ENCODE measurements around the gene FERMT3. TPM values are rescaled to one million over a fixed set of nuclear protein-coding genes. Genes with fewer than 3 reads are reported as not detected.
A peak's percentile ranks its signal among the peaks of the same experiment; 100 is the strongest.

FERMT3 gene
- total RNA-seq, 4 donors from 2014 or later = 15.1 to 94.1 (median 23.2) TPM

- Histone ChIP-seq H3K36me3 (peaks cover 0 to 5% (median 0%) of the 10 kb centered on the region in 3 donors), H3K27ac (peak overlapping the region in 1 of 4 donors; percentile 4), H3K27me3 (no peaks in the 10 kb centered on the region), H3K4me1 (peaks cover 0 to 64% (median 24%) of the 10 kb centered on the region in 4 donors), H3K9me3 (no peaks in the 10 kb centered on the region), H3K4me3 (no peak overlapping the region)
- no peak for TF ChIP-seq CTCF (IDR thresholded peaks at IDR 0.05)
- no peak for TF ChIP-seq POLR2A (IDR thresholded peaks at IDR 0.05)
- no peak for DNase-seq
These were observed 42.5 kb downstream of the FERMT3 start for GRCh38 chr11:64249038-64249437.

- Histone ChIP-seq H3K4me3 (no peak overlapping the region), H3K36me3 (peaks cover 0 to 9% (median 0%) of the 10 kb centered on the region in 3 donors), H3K27ac (peak overlapping the region in 1 of 4 donors; percentile 4), H3K27me3 (no peaks in the 10 kb centered on the region), H3K4me1 (peaks cover 0 to 69% (median 23%) of the 10 kb centered on the region in 4 donors), H3K9me3 (no peaks in the 10 kb centered on the region)
- DNase-seq = no peak
- TF ChIP-seq CTCF (IDR thresholded peaks at IDR 0.05) = no peak
- no peak for TF ChIP-seq POLR2A (IDR thresholded peaks at IDR 0.05)
These were observed 43.3 kb downstream of the FERMT3 start for GRCh38 chr11:64249563-64250414.

DNA sequence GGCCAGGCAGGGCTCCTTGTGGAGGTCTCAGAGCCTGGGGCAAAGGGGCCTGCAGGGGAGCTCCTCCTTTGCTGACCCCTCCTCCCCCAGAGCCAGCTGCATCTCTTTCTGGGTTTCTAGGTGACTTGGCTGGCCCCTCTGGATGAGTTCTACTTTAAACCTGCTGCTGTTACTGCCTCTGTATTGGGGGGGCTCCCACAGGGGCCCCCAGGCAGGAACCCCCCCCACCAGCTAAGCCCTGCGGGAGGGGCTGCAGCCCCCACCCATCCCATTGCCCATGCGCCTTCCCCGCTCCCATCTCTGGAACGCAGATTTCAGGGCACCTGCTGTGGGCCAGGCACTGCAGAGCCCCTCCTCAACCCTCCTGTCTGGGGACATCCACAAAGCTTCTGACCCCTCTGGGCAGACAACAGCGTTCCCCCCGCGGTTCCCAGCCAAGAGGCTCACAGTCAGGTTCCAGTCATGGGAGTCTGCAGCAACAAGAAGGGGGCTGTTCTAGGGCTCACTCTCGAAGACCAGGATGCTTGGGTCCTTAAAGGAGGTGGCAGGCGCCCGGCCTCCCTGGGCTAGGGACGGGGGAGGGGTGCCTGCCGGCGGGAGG, 44.0 kb downstream of the FERMT3 start:
- TF ChIP-seq POLR2A (IDR thresholded peaks at IDR 0.05) (no peak), CTCF (IDR thresholded peaks at IDR 0.05) (no peak)
- no peaks in the 10 kb centered on the region for H3K9me3 ChIP-seq
- peak overlapping the region in 3 of 4 donors; percentile 77 to 99 (median 95) for H3K27ac ChIP-seq
- H3K27me3 ChIP-seq = no peaks in the 10 kb centered on the region
- no peak for DNase-seq
- peaks cover 0 to 16% (median 0%) of the 10 kb centered on the region in 3 donors for H3K36me3 ChIP-seq
- peaks cover 0 to 69% (median 18%) of the 10 kb centered on the region in 4 donors for H3K4me1 ChIP-seq
- peak overlapping the region; percentile 75 to 99 (median 85) for H3K4me3 ChIP-seq

GRCh38 chr11:64251016-64251752, 44.7 kb downstream of the FERMT3 start, which contains the start of gene PLCB3:
Gene PLCB3 (plus strand): TSS chr11:64251530. CDS start chr11:64251650, 120 bp downstream.
- DNase-seq = peak; percentile 53 to 84 (median 76)
- TF ChIP-seq POLR2A (IDR thresholded peaks at IDR 0.05) = peak in 1 of 2 donors; percentile 94
- TF ChIP-seq CTCF (IDR thresholded peaks at IDR 0.05) = peak; percentile 53 to 95 (median 85)
- Histone ChIP-seq H3K4me3 (peak within 1 kb of the TSS; percentile 75 to 99 (median 85)), H3K36me3 (peaks cover 0 to 22% (median 0%) of the 10 kb centered on the region in 3 donors), H3K27ac (peak within 1 kb of the TSS; percentile 77 to 99 (median 95)), H3K9me3 (no peaks in the 10 kb centered on the region), H3K4me1 (peaks cover 0 to 72% (median 16%) of the 10 kb centered on the region in 4 donors), H3K27me3 (no peaks in the 10 kb centered on the region)

DNA sequence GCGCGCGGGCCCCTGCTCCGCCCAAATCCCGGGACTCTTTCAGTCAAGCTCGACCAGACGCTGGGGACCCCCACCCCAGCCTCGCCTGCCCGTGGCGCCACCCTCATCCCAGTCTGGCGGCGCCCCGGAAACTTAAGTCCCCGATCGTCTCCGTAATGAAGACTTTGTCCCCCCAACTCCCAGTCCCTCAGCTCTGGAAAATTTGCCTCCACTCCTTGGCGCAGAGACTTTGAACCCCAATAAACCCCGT, 45.2 kb downstream of the FERMT3 start:
- peak overlapping the region; percentile 75 to 99 (median 85) for H3K4me3 ChIP-seq
- TF ChIP-seq POLR2A (IDR thresholded peaks at IDR 0.05) (peak; percentile 16 to 37), CTCF (IDR thresholded peaks at IDR 0.05) (no peak)
- H3K27me3 ChIP-seq = no peaks in the 10 kb centered on the region
- no peaks in the 10 kb centered on the region for H3K9me3 ChIP-seq
- no peak for DNase-seq
- peaks cover 0 to 77% (median 16%) of the 10 kb centered on the region in 4 donors for H3K4me1 ChIP-seq
- peaks cover 0 to 27% (median 0%) of the 10 kb centered on the region in 3 donors for H3K36me3 ChIP-seq
- H3K27ac ChIP-seq = peak overlapping the region; percentile 77 to 99 (median 95)

Data from Peyer's patch (tissue), 4 donors.